Kidney epithelial cell (primary cell): ENCODE measurements around the gene CADPS. TPM values are rescaled to one million over a fixed set of nuclear protein-coding genes. Genes with fewer than 3 reads are reported as not detected.

Experiments used
- DNase-seq: peaks from one replicate; pipeline ENCODE4 v3.0.0-alpha.2; 2010; ENCODE audit warnings: low read depth
- H3K27me3 ChIP-seq: 2 replicates; pipeline ENCODE4 v1.6.0; 2011; ENCODE audit warnings: low read length; ENCODE audit not compliant: control insufficient read depth, insufficient read depth
- H3K36me3 ChIP-seq: 2 replicates; pipeline ENCODE4 v1.5.1; 2011; ENCODE audit warnings: low read length; ENCODE audit not compliant: control insufficient read depth, insufficient read depth
- H3K4me3 ChIP-seq: 2 replicates; pipeline ENCODE4 v1.5.1; 2011; ENCODE audit warnings: low read depth, mild to moderate bottlenecking, control low read depth, low read length
- total RNA-seq: library from RNA; depleted of rRNA; stranded (reverse); fragments of >200 nt; gene quantifications from 2 replicates; pipeline ENCODE4 v1.2.3, GENCODE V29; 2015
- TF ChIP-seq, protein P1 (sequence below): IDR thresholded peaks from 2 replicates; pipeline ENCODE4 v1.5.1; 2011; ENCODE audit warnings: mild to moderate bottlenecking, moderate library complexity, low read length, control low read depth, inconsistent platforms; ENCODE audit not compliant: insufficient read depth, poor library complexity, severe bottlenecking

Gene CADPS
- total RNA-seq, 1 donor from 2014 or later = 0.08 TPM

DNA sequence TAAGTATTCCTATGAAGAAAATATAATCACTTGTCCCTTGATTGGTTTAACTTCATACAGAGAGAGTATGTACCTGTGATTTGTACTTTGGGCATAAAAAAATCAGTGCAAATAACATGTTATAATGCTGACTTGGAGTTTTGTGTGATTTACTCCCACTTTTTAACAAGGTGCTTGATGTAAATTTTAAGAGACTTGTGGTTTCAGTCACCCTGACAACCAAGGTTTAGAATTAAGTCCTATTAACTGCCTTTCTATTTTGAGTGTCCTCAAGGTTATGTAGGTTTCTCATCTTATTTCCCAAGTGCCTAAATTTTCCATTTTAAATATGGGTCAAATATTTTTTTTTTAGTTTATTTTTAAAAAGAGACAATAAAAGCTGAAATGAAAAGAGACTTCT, 244.6 kb downstream of the CADPS start:
- no peak overlapping the region for H3K4me3 ChIP-seq
- H3K36me3 ChIP-seq = no peaks in the 10 kb centered on the region
- TF ChIP-seq, protein P1, sequence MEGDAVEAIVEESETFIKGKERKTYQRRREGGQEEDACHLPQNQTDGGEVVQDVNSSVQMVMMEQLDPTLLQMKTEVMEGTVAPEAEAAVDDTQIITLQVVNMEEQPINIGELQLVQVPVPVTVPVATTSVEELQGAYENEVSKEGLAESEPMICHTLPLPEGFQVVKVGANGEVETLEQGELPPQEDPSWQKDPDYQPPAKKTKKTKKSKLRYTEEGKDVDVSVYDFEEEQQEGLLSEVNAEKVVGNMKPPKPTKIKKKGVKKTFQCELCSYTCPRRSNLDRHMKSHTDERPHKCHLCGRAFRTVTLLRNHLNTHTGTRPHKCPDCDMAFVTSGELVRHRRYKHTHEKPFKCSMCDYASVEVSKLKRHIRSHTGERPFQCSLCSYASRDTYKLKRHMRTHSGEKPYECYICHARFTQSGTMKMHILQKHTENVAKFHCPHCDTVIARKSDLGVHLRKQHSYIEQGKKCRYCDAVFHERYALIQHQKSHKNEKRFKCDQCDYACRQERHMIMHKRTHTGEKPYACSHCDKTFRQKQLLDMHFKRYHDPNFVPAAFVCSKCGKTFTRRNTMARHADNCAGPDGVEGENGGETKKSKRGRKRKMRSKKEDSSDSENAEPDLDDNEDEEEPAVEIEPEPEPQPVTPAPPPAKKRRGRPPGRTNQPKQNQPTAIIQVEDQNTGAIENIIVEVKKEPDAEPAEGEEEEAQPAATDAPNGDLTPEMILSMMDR = no peak
- peaks cover 6% of the 10 kb centered on the region for H3K27me3 ChIP-seq
- DNase-seq = no peak

DNA sequence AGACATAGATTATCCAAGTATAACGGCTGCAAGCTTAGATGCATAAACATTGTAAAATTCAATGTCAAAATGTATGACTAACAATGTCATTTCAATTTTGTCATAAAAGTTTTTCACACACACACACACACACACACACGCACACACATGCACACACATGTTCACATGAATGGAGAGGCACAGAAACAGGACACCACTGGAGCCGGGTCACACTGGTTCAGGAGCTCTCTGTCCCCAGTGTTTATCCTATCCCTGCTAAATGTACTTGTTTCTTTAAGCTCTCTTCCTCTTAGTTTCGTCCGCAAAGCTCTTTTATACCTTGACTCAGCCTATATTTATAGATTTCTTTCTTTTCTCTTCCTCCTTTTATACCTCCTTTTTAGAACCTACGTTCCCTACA, 249.9 kb downstream of the CADPS start:
- H3K27me3 ChIP-seq = no peaks in the 10 kb centered on the region
- no peak for DNase-seq
- H3K4me3 ChIP-seq = no peak overlapping the region
- no peaks in the 10 kb centered on the region for H3K36me3 ChIP-seq
- TF ChIP-seq, protein P1 = no peak

DNA sequence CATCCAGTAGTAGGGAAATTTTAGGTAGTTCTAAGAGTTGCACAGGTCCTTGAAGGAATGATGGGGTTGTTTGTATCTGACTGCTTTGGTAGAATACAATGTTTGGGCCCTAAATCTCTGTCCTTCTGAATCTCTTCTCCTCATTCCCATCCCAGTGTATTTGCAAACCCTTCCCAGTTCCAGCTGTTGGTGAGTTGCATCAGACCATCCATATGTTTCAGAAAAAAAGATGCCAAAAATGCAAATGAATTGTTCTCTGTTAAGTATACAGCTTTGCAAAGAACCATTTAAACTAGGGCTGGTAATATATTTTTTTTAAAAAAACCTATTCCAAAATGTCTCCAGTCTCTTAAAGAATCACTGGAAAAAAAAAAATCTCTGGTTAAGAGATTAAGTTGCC, 251.0 kb downstream of the CADPS start:
- Histone ChIP-seq H3K27me3 (no peaks in the 10 kb centered on the region), H3K36me3 (no peaks in the 10 kb centered on the region), H3K4me3 (no peak overlapping the region)
- no peak for DNase-seq
- TF ChIP-seq, protein P1 = no peak

DNA sequence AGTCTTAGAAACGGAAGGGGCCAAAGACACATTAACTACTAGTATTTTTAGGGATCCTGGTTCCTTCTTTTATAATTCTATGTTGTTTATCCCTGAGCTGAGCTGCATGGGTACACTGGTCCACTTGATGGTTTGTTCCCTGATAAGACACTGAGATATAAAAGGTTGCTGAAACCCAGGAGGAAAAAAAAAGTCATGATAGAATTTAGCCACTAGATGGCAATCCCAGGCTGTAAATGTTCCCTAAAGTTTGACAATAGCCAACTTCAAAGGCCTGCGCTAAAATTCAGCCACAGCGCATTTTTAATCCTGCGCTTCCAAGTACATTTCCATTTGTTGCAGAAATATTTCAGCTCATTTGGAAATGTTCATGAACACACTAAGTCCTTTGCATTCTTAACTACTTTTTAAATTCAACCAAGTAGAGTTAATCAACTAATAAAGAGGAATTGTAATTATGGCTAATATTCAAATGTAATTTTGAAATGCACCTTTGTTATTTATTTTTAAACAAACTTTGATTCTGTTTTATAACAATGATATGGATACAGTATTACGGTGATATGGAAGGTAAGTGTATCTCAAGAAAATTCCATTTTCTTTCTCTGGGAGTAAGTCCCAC, 252.6 kb downstream of the CADPS start:
- no peak for DNase-seq
- no peaks in the 10 kb centered on the region for H3K27me3 ChIP-seq
- H3K36me3 ChIP-seq = no peaks in the 10 kb centered on the region
- TF ChIP-seq, protein P1 = peak; percentile 59
- no peak overlapping the region for H3K4me3 ChIP-seq

DNA sequence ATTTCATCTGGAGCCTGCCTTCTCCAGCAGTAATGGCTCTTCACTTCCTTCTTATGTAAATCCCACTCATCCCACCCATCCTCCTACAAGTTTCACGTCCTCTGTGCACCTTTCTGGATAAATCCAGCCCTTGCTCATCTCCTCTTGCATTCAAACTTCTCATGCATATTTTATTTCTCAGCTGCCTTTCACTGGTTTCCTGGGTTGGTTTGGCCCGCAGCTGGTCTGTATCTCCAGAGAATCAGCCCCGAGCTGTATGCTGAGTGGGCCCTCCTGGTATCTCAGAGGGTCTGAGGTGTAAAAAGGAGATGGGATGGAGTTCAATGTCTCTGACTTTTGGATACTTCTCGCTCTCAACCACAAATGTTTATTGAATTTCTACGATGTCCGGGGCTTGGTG, 253.3 kb downstream of the CADPS start:
- TF ChIP-seq, protein P1 = no peak
- Histone ChIP-seq H3K27me3 (no peaks in the 10 kb centered on the region), H3K4me3 (no peak overlapping the region), H3K36me3 (no peaks in the 10 kb centered on the region)
- no peak for DNase-seq

DNA sequence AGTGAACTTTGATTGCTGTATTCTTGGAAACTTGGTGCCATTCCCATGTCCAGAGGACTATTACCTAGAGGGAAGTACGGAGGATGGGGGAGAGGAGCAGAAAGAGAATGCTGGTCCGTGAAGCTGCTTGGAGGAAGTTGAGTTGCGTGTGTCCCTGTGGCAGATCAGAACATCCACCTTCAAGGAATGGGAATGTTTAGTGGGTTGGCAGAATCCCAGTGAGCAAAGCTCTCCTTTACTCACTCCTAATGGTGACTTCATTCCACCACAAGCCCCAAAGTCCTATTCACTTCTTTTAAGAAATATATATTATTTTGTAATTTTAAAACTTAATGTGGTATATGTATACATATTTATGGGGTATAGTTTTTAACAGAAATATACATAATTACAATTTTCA, 254.0 kb downstream of the CADPS start:
- TF ChIP-seq, protein P1 = no peak
- no peak for DNase-seq

More for the DNA sequence above, 254.0 kb downstream of the CADPS start:
- no peaks in the 10 kb centered on the region for H3K36me3 ChIP-seq
- H3K27me3 ChIP-seq = no peaks in the 10 kb centered on the region
- no peak overlapping the region for H3K4me3 ChIP-seq
